ENCODE data around the gene NME5.

DNA sequence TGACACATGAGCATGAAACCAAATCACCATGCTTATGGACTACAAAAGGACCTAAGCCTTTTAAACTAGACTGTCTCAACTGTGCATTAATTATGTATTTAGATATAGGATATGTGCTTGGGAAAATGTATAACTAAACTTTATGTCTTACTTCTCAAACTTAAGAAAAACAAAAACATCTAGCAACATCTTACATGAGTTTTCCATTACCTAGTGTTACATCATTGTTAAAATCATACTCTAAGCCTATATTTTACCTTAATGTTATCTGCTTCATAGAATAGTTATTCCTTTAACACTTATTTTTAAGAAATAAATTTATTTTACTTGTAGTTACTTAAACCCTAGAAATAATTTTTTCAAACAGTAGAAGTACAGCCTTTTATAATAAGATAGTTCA is 24.0 kb downstream of the NME5 start:
- TF ChIP-seq POLR2AphosphoS5 (IDR thresholded peaks at IDR 0.05; ENCODE audit: borderline replicate concordance, low read depth, low read length) = no peak
- no peak for TF ChIP-seq EZH2 (IDR thresholded peaks at IDR 0.05)
- TF ChIP-seq FOXP2 (optimal IDR thresholded peaks at IDR 0.05; ENCODE audit: control extremely low read depth, extremely low read length, insufficient read depth) = no peak
